NAMALWA (cell line): ENCODE data around the gene RAB6B.
"Not testable (repeated sequence)": the region's sequence is repeated elsewhere in the genome, so short reads cannot be mapped to it uniquely, and the experiment has no call there.

ENCODE experiments used
- DNase-seq: peaks from one replicate; pipeline ENCODE4 v3.0.0-alpha.2; 2015; ENCODE audit warnings: low spot score

The RAB6B gene

GRCh38 chr3:133805384-133805701 is 90.3 kb downstream of the RAB6B start:
- DNase-seq, result no peak

- no peak for DNase-seq
Observed at GRCh38 chr3:133804896-133805295, 90.8 kb downstream of the RAB6B start.

GRCh38 chr3:133803469-133803868 is 92.2 kb downstream of the RAB6B start:
- no peak for DNase-seq

- DNase-seq, result peak; percentile 49
Observed at GRCh38 chr3:133799794-133800585, 95.7 kb downstream of the RAB6B start.

- no peak for DNase-seq
Observed at GRCh38 chr3:133797396-133798105, 98.1 kb downstream of the RAB6B start.

GRCh38 chr3:133792171-133792763 is 103.4 kb downstream of the RAB6B start:
- peak; percentile 43 for DNase-seq

- DNase-seq, result no peak
Observed at GRCh38 chr3:133788024-133788423, 107.7 kb downstream of the RAB6B start.

GRCh38 chr3:133783762-133784161 is 111.9 kb downstream of the RAB6B start:
- no peak for DNase-seq

- no peak for DNase-seq
Observed at GRCh38 chr3:133782454-133782853, 113.2 kb downstream of the RAB6B start.

GRCh38 chr3:133781570-133781969 is 114.1 kb downstream of the RAB6B start:
- no peak for DNase-seq

- DNase-seq, result not testable (repeated sequence)
Observed at GRCh38 chr3:133780756-133781155, 114.9 kb downstream of the RAB6B start.

- DNase-seq, result no peak
Observed at GRCh38 chr3:133779626-133780203, 116.0 kb downstream of the RAB6B start.

- no peak for DNase-seq
Observed at GRCh38 chr3:133777807-133778568, 117.7 kb downstream of the RAB6B start.

GRCh38 chr3:133776794-133777438 is 118.8 kb downstream of the RAB6B start:
- no peak for DNase-seq

GRCh38 chr3:133775835-133776234 is 119.8 kb downstream of the RAB6B start:
- no peak for DNase-seq

GRCh38 chr3:133775309-133775708 is 120.4 kb downstream of the RAB6B start:
- no peak for DNase-seq
